GM12891 (cell line): ENCODE data around the gene MATN3.

Source experiments
- PAX5 ChIP-seq: IDR thresholded peaks from 2 replicates; pipeline ENCODE4 v1.6.1; 2011; ENCODE audit warnings: low read length, moderate library complexity, mild to moderate bottlenecking; ENCODE audit not compliant: insufficient read depth, severe bottlenecking
- POLR2A ChIP-seq: IDR thresholded peaks from 2 replicates; pipeline ENCODE4 v1.6.1; 2011; ENCODE audit warnings: low read depth, low read length, control low read depth
- POLR2AphosphoS5 ChIP-seq: IDR thresholded peaks from 2 replicates; pipeline ENCODE4 v1.6.1; 2011; ENCODE audit warnings: low read depth, low read length, control low read depth
- POU2F2 ChIP-seq: IDR thresholded peaks from 2 replicates; pipeline ENCODE4 v1.6.1; 2011; ENCODE audit warnings: low read depth, mild to moderate bottlenecking, control low read depth, low read length, moderate library complexity
- SPI1 ChIP-seq: IDR thresholded peaks from 2 replicates; pipeline ENCODE4 v1.6.1; 2011; ENCODE audit warnings: low read depth, low read length, control low read depth
- TAF1 ChIP-seq: IDR thresholded peaks from 2 replicates; pipeline ENCODE4 v1.6.1; 2011; ENCODE audit warnings: low read depth, low read length, control low read depth

- TF ChIP-seq POLR2A (no peak), POLR2AphosphoS5 (no peak), TAF1 (no peak), SPI1 (no peak), POU2F2 (no peak), PAX5 (no peak)
These were observed 41.7 kb upstream of the MATN3 start for GRCh38 chr2:20054119-20054518.
